Measurements from ENCODE around the gene CAV3. TPM values are rescaled to one million over a fixed set of nuclear protein-coding genes. Genes with fewer than 3 reads are reported as not detected.

The CAV3 gene
- total RNA-seq, 4 donors from 2014 or later: 0.52 to 0.79 TPM; not detected in 2

- no peak overlapping the region for H3K4me3 ChIP-seq (ENCODE audit: low read depth, poor library complexity, severe bottlenecking)
- peak in 1 of 2 donors; percentile 40 for DNase-seq (ENCODE audit: low spot score in 2 of 2)
- TF ChIP-seq, protein P1, sequence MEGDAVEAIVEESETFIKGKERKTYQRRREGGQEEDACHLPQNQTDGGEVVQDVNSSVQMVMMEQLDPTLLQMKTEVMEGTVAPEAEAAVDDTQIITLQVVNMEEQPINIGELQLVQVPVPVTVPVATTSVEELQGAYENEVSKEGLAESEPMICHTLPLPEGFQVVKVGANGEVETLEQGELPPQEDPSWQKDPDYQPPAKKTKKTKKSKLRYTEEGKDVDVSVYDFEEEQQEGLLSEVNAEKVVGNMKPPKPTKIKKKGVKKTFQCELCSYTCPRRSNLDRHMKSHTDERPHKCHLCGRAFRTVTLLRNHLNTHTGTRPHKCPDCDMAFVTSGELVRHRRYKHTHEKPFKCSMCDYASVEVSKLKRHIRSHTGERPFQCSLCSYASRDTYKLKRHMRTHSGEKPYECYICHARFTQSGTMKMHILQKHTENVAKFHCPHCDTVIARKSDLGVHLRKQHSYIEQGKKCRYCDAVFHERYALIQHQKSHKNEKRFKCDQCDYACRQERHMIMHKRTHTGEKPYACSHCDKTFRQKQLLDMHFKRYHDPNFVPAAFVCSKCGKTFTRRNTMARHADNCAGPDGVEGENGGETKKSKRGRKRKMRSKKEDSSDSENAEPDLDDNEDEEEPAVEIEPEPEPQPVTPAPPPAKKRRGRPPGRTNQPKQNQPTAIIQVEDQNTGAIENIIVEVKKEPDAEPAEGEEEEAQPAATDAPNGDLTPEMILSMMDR (IDR thresholded peaks at IDR 0.05): no peak
- no peak for TF ChIP-seq POLR2A (IDR thresholded peaks at IDR 0.05)
- WGBS, 2 donors: 78 to 88% methylated on average over 4 of the region's 4 CpGs
- intact Hi-C loops (cut with DNase I; ENCODE audit: low total_unique reads): no loop called here
Observed at GRCh38 chr3:8732413-8732812, 1.2 kb upstream of the CAV3 start.

DNA sequence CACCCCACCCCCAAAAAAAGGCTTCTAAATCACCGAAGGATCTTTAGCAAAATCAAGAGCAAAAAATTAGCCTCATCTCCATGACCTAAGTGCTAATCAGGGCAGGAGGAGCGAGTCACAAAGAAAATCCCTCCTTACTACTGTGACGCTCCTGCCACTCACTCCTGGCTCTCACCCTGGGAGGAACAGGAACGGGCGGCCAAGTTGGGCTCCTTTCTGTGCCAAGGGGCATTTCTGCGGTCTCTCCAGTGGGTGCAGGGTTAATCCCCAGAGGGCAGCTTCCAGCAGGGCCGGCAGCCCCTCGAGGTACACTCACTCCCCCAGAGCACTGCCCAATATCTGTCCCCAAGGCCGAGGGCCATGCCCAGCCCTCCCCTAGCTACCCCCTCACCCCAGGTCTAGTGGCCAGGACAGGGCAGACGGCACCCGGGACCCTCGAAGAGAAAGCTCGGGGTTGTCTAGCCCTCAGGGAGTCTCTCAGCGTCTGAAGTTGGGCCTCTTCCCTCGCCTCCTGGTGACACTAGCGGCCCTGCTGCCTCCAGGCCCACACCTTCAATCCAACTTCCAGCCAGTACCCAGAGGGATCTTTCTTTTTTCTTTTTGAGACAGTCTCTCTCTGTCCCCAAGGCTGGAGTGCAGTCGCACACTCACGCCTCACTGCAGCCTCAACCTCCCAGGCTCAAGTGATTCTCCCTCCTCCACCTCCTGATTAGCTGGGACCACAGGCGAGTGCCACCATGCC, 706 bp downstream of the CAV3 start:
- no peak overlapping the region for H3K4me3 ChIP-seq (ENCODE audit: low read depth, poor library complexity, severe bottlenecking)
- intact Hi-C loops (cut with DNase I; ENCODE audit: low total_unique reads): no loop called here
- peak in 1 of 2 donors; percentile 68 for DNase-seq (ENCODE audit: low spot score in 2 of 2)
- TF ChIP-seq, protein P1 (IDR thresholded peaks at IDR 0.05): no peak
- TF ChIP-seq POLR2A (IDR thresholded peaks at IDR 0.05): no peak
- WGBS, 2 donors: 83 to 88% methylated on average over 19 of the region's 19 CpGs

DNA sequence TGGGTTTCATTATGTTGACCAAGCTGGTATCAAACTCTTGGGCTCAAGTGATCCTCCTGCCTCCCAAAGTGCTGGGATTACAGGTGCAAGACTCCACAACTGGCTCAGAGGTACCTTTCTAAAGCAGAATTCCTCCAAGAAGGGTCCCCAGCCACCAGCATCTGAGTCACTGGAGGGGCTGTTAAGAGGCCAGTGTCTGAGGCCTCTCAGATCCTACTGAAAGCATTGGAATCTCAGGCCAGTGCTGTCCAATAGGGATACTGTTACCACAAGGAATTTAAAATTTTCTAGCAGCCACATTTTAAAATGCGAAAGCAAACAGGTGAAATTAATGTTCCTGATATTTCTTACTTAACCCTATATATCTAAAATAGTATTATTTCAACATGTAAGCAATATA, 1.3 kb downstream of the CAV3 start:
- DNase-seq (ENCODE audit: low spot score in 2 of 2): no peak
- intact Hi-C loops (cut with DNase I; ENCODE audit: low total_unique reads): no loop called here
- TF ChIP-seq, protein P1 (IDR thresholded peaks at IDR 0.05): no peak
- TF ChIP-seq POLR2A (IDR thresholded peaks at IDR 0.05): no peak
- WGBS, 2 donors: 97 to 98% methylated on average over 1 of the region's 1 CpG
- H3K4me3 ChIP-seq (ENCODE audit: low read depth, poor library complexity, severe bottlenecking): no peak overlapping the region

DNA sequence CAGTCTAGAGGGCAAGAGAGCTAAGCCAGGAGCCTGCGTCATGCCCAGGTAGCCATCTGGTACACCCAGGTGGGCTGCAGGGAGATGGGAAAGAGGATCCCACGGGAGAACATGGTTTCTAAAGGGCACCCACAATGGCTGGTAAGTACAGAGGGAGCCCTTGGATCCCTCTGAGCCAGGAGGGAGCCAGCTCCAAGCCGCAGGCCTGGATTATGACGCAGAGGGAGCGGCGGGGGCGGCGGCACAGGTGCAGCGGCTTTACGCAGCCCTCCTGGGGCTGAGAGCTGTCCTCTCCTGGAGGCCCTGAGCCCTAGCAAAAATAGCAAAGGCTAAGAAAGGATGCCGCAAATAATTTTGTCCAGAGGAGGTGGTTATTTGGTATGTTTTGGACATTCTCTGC, 2.8 kb downstream of the CAV3 start:
- peak in 1 of 2 donors; percentile 28 for DNase-seq (ENCODE audit: low spot score in 2 of 2)
- TF ChIP-seq POLR2A (IDR thresholded peaks at IDR 0.05): no peak
- TF ChIP-seq, protein P1 (IDR thresholded peaks at IDR 0.05): no peak

DNA sequence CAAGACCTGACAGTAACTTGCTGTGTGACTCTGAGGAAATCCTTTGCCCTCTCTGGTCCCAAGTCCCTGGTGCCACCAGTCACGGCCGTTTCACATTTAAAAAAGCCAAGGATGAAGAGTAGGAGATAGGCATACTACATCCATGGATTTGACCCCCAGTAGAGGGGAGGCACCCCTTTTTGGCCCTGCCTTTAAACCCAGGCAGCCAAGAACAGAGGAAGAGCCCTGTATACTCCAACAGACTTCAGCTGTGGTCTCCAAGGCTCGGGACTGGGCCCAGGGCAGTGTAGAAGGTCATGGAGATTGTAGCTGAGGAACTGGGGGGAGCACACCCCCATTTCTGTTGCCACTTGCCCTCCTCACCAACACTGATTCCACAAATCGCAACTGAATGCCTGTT, 3.7 kb downstream of the CAV3 start:
- intact Hi-C loops (cut with DNase I; ENCODE audit: low total_unique reads): no loop called here
- TF ChIP-seq, protein P1 (IDR thresholded peaks at IDR 0.05): no peak
- no peak for TF ChIP-seq POLR2A (IDR thresholded peaks at IDR 0.05)
- WGBS, 2 donors: 90 to 94% methylated on average over 4 of the region's 4 CpGs
- H3K4me3 ChIP-seq (ENCODE audit: low read depth, poor library complexity, severe bottlenecking): no peak overlapping the region
- peak in 1 of 2 donors; percentile 56 for DNase-seq (ENCODE audit: low spot score in 2 of 2)

More for the DNA sequence above, 2.8 kb downstream of the CAV3 start:
- no peak overlapping the region for H3K4me3 ChIP-seq (ENCODE audit: low read depth, poor library complexity, severe bottlenecking)
- WGBS, 2 donors: 90 to 92% methylated on average over 11 of the region's 11 CpGs
- intact Hi-C loops (cut with DNase I; ENCODE audit: low total_unique reads): no loop called here

DNA sequence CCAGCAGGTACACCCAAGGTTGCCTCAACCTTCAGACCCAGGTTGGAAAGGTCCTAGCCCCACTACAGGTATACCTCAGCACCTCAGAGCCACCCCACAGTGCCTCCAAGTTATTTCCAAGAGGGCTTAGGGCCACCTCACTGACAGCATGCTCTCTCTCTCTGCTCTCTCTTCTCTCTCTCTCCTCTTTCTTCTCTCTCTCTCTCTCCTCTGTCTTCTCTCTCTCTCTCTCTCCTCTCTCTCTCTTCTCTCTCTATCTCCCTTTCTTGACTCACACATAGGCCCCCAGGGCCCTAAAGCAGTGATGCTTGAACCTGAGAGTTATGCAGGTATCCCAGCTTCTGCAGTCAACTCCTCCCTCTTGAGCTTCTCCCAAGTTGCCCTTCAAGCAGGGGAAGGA, 4.2 kb downstream of the CAV3 start:
- no peak overlapping the region for H3K4me3 ChIP-seq (ENCODE audit: low read depth, poor library complexity, severe bottlenecking)
- no peak for TF ChIP-seq POLR2A (IDR thresholded peaks at IDR 0.05)
- TF ChIP-seq, protein P1 (IDR thresholded peaks at IDR 0.05): no peak
- intact Hi-C loops (cut with DNase I; ENCODE audit: low total_unique reads): no loop called here
- DNase-seq (ENCODE audit: low spot score in 2 of 2): no peak

All from lower leg skin (tissue), 4 donors.